Measurements from ENCODE around the gene PCGF1. TPM values are rescaled to one million over a fixed set of nuclear protein-coding genes. Genes with fewer than 3 reads are reported as not detected.

Gene PCGF1
- 6.8 TPM for total RNA-seq

DNA sequence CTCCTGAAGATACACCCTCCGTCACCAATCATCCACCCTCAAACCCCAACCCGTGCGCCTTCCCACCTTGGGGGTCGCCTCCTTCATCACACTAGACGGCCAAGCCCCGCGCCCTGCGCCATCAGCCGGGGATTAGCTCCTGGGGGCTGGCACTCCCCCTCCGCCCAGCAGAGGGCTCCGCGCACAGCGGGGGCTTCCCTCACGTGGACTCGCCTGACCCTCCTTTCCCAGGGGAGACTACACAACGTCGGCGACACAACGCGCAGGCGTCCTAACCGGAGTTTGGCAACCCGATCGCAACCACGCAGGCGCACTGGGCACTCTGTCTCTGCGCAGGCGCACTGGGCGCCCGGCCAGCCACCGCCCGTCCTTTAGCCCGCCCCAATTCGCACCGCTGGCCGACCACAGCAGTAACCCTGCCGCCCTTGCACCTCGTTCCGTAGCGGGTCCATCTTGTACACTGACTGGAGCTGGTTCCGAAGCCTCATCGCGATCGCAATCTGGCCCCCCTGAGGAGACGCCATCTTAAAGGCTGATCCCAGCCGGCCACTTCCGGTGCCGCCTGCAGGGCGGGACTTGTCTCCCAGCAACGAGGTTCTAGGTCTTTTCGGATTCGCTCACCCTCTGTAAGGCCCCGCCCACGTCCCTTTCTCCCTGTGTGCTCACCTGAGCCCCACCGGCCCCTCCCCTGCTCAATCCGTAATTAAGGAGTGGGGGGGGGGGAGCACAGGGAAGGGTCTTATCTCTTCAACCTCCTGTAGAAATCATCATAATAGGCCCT is at the start of gene PCGF1:
Gene PCGF1, minus strand, starts transcription at position 551 of the 781 bp plus-strand sequence. Its CDS starts 27 bp downstream, at position 524.
- H3K36me3 ChIP-seq (ENCODE audit: control insufficient read depth in 3 of 3, insufficient read depth in 3 of 3, low read length in 3 of 3), result peaks cover 16 to 19% (median 18%) of the 10 kb centered on the region in 3 donors
- peak within 1 kb of the TSS; percentile 88 to 99 (median 98) for H3K9ac ChIP-seq (ENCODE audit: low read depth in 1 of 3, low read length in 3 of 3)
- H3K9me3 ChIP-seq (ENCODE audit: control insufficient read depth in 3 of 3, low read length in 3 of 3), result no peaks in the 10 kb centered on the region
- peak within 1 kb of the TSS; percentile 98 for H3K27ac ChIP-seq (ENCODE audit: low read depth, low read length)
- H3K4me3 ChIP-seq (ENCODE audit: low read length in 3 of 3), result peak within 1 kb of the TSS; percentile 97 to 100 (median 99)
- H3K4me1 ChIP-seq (ENCODE audit: control insufficient read depth in 3 of 3, insufficient read depth in 3 of 3, low read length in 3 of 3), result peaks cover 24 to 30% (median 26%) of the 10 kb centered on the region in 3 donors
- H3K27me3 ChIP-seq (ENCODE audit: control insufficient read depth in 3 of 3, insufficient read depth in 3 of 3, low read length in 3 of 3), result peaks cover 34 to 54% (median 36%) of the 10 kb centered on the region in 3 donors

GRCh38 chr2:74556831-74557370 is 49.4 kb upstream of the PCGF1 start:
- no peaks in the 10 kb centered on the region for H3K9me3 ChIP-seq (ENCODE audit: control insufficient read depth in 3 of 3, low read length in 3 of 3)
- H3K27me3 ChIP-seq (ENCODE audit: control insufficient read depth in 3 of 3, insufficient read depth in 3 of 3, low read length in 3 of 3), result peaks cover 9 to 44% (median 38%) of the 10 kb centered on the region in 3 donors
- no peak overlapping the region for H3K9ac ChIP-seq (ENCODE audit: low read depth in 1 of 3, low read length in 3 of 3)
- H3K4me3 ChIP-seq (ENCODE audit: low read length in 3 of 3), result no peak overlapping the region
- no peak overlapping the region for H3K27ac ChIP-seq (ENCODE audit: low read depth, low read length)
- H3K4me1 ChIP-seq (ENCODE audit: control insufficient read depth in 3 of 3, insufficient read depth in 3 of 3, low read length in 3 of 3), result peaks cover 3 to 18% (median 6%) of the 10 kb centered on the region in 3 donors
- peaks cover 0 to 3% (median 0%) of the 10 kb centered on the region in 3 donors for H3K36me3 ChIP-seq (ENCODE audit: control insufficient read depth in 3 of 3, insufficient read depth in 3 of 3, low read length in 3 of 3)

GRCh38 chr2:74556159-74556558 is 48.7 kb upstream of the PCGF1 start:
- Histone ChIP-seq H3K4me1 (ENCODE audit: control insufficient read depth in 3 of 3, insufficient read depth in 3 of 3, low read length in 3 of 3) (peaks cover 3 to 18% (median 6%) of the 10 kb centered on the region in 3 donors), H3K4me3 (ENCODE audit: low read length in 3 of 3) (peak overlapping the region in 1 of 3 donors; percentile 75), H3K9me3 (ENCODE audit: control insufficient read depth in 3 of 3, low read length in 3 of 3) (no peaks in the 10 kb centered on the region), H3K9ac (ENCODE audit: low read depth in 1 of 3, low read length in 3 of 3) (no peak overlapping the region), H3K27ac (ENCODE audit: low read depth, low read length) (no peak overlapping the region), H3K36me3 (ENCODE audit: control insufficient read depth in 3 of 3, insufficient read depth in 3 of 3, low read length in 3 of 3) (peaks cover 0 to 3% (median 0%) of the 10 kb centered on the region in 3 donors), H3K27me3 (ENCODE audit: control insufficient read depth in 3 of 3, insufficient read depth in 3 of 3, low read length in 3 of 3) (peaks cover 8 to 49% (median 40%) of the 10 kb centered on the region in 3 donors)

- H3K27ac ChIP-seq (ENCODE audit: low read depth, low read length), result no peak overlapping the region
Observed at GRCh38 chr2:74555610-74556103, 48.2 kb upstream of the PCGF1 start.

DNA sequence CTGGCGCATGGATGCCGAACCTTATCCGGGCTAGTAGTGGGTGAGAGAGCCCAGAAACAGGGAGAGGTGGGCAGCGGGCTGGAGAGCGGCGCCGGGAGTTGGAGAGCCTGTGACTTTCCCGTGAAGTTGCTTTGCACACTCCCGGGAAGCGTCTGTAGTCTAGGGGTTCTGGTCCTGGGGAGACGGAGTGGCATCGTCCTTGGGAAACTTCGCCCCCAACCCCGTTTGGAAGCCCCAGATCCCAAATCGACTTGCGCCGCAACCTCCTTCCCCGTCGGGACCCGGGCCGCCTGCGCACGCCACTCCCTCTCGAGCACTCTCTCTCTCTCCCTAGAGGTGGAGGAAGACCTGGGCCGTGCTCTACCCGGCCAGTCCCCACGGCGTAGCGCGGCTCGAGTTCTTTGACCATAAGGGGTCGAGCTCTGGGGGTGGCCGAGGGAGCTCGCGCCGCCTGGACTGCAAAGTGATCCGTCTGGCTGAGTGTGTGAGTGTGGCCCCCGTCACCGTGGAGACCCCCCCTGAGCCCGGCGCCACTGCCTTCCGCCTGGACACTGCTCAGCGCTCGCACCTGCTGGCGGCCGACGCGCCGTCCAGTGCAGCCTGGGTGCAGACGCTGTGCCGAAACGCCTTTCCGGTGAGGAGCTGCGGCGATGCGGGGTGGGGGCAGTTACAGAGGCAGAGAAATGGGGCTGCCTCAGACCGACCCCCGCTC is 47.5 kb upstream of the PCGF1 start:
- peaks cover 3 to 20% (median 6%) of the 10 kb centered on the region in 3 donors for H3K4me1 ChIP-seq (ENCODE audit: control insufficient read depth in 3 of 3, insufficient read depth in 3 of 3, low read length in 3 of 3)
- H3K27me3 ChIP-seq (ENCODE audit: control insufficient read depth in 3 of 3, insufficient read depth in 3 of 3, low read length in 3 of 3), result peaks cover 10 to 50% (median 44%) of the 10 kb centered on the region in 3 donors
- H3K9me3 ChIP-seq (ENCODE audit: control insufficient read depth in 3 of 3, low read length in 3 of 3), result no peaks in the 10 kb centered on the region
- H3K27ac ChIP-seq (ENCODE audit: low read depth, low read length), result peak overlapping the region; percentile 71
- H3K9ac ChIP-seq (ENCODE audit: low read depth in 1 of 3, low read length in 3 of 3), result peak overlapping the region; percentile 65 to 69 (median 68)
- peak overlapping the region; percentile 75 to 84 (median 78) for H3K4me3 ChIP-seq (ENCODE audit: low read length in 3 of 3)
- peaks cover 0 to 3% (median 0%) of the 10 kb centered on the region in 3 donors for H3K36me3 ChIP-seq (ENCODE audit: control insufficient read depth in 3 of 3, insufficient read depth in 3 of 3, low read length in 3 of 3)

More at GRCh38 chr2:74555610-74556103, 48.2 kb upstream of the PCGF1 start:
- Histone ChIP-seq H3K9me3 (ENCODE audit: control insufficient read depth in 3 of 3, low read length in 3 of 3) (no peaks in the 10 kb centered on the region), H3K27me3 (ENCODE audit: control insufficient read depth in 3 of 3, insufficient read depth in 3 of 3, low read length in 3 of 3) (peaks cover 8 to 50% (median 40%) of the 10 kb centered on the region in 3 donors), H3K9ac (ENCODE audit: low read depth in 1 of 3, low read length in 3 of 3) (peak overlapping the region in 1 of 3 donors; percentile 69), H3K4me1 (ENCODE audit: control insufficient read depth in 3 of 3, insufficient read depth in 3 of 3, low read length in 3 of 3) (peaks cover 3 to 18% (median 6%) of the 10 kb centered on the region in 3 donors), H3K4me3 (ENCODE audit: low read length in 3 of 3) (peak overlapping the region; percentile 75 to 84 (median 78)), H3K36me3 (ENCODE audit: control insufficient read depth in 3 of 3, insufficient read depth in 3 of 3, low read length in 3 of 3) (peaks cover 0 to 3% (median 0%) of the 10 kb centered on the region in 3 donors)

GRCh38 chr2:74553892-74554819 is 46.7 kb upstream of the PCGF1 start, which contains the start of the genes DOK1 and LOXL3:
Gene DOK1, plus strand, starts transcription at chr2:74554720. Its CDS starts 35 bp downstream, at chr2:74554755.
Gene LOXL3, minus strand, starts transcription at chr2:74553942. Its CDS starts 1,308 bp downstream, at chr2:74552634.
- H3K4me3 ChIP-seq (ENCODE audit: low read length in 3 of 3), result peak within 1 kb of the TSS; percentile 75 to 84 (median 78)
- peak within 1 kb of the TSS; percentile 65 to 69 (median 68) for H3K9ac ChIP-seq (ENCODE audit: low read depth in 1 of 3, low read length in 3 of 3)
- H3K4me1 ChIP-seq (ENCODE audit: control insufficient read depth in 3 of 3, insufficient read depth in 3 of 3, low read length in 3 of 3), result peaks cover 11 to 28% (median 13%) of the 10 kb centered on the region in 3 donors
- H3K9me3 ChIP-seq (ENCODE audit: control insufficient read depth in 3 of 3, low read length in 3 of 3), result no peaks in the 10 kb centered on the region
- H3K36me3 ChIP-seq (ENCODE audit: control insufficient read depth in 3 of 3, insufficient read depth in 3 of 3, low read length in 3 of 3), result peaks cover 0 to 3% (median 0%) of the 10 kb centered on the region in 3 donors
- peak within 1 kb of the TSS; percentile 71 for H3K27ac ChIP-seq (ENCODE audit: low read depth, low read length)
- H3K27me3 ChIP-seq (ENCODE audit: control insufficient read depth in 3 of 3, insufficient read depth in 3 of 3, low read length in 3 of 3), result peaks cover 15 to 58% (median 50%) of the 10 kb centered on the region in 3 donors

DNA sequence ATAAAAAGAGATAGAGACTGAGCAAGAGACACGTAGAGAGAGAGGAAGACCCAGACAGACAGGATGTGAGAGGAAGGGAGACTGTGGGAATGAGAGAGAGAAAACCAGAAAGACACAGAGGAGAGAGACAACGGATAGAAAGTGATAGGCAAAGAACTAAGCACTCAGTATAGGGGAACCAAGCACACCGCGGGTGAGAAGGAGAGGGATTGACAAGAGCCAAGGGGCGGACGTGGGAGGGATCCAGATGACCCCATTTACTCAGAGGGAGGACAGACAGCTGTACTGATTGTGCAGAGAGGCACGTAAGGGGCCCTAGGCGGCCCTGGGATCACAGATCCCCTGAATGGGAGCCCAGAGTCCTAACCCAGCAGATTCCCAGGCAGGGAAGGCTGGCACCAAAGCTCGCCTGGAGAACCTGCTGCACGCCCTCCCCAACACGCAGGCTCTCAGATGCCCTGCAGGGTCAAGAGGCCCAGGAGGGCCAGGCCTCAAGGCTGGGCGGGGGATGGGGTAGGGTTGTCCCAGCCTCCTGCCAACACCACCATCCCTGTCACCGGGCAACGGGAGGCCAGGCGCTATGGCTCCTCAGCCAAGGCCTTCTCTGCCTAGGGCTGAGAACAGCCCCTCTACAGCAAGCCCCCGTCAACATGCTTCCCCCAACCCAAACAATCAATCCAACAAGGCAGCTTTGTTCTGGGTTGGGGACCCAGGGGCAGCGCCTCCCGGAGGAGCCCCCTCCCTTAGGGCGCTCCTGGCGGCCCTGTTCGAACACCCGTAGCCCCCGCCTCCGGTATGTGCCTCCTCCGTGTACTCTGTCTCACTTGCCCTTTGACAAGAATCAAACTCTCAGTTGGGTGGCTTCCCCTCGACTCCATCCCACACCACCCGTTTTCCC is 45.7 kb upstream of the PCGF1 start:
- Histone ChIP-seq H3K4me1 (ENCODE audit: control insufficient read depth in 3 of 3, insufficient read depth in 3 of 3, low read length in 3 of 3) (peaks cover 16 to 36% (median 21%) of the 10 kb centered on the region in 3 donors), H3K36me3 (ENCODE audit: control insufficient read depth in 3 of 3, insufficient read depth in 3 of 3, low read length in 3 of 3) (peaks cover 0 to 3% (median 0%) of the 10 kb centered on the region in 3 donors), H3K4me3 (ENCODE audit: low read length in 3 of 3) (peak overlapping the region; percentile 60 to 75 (median 70)), H3K9ac (ENCODE audit: low read depth in 1 of 3, low read length in 3 of 3) (peak overlapping the region; percentile 51 to 59 (median 57)), H3K27me3 (ENCODE audit: control insufficient read depth in 3 of 3, insufficient read depth in 3 of 3, low read length in 3 of 3) (peaks cover 15 to 64% (median 50%) of the 10 kb centered on the region in 3 donors), H3K9me3 (ENCODE audit: control insufficient read depth in 3 of 3, low read length in 3 of 3) (no peaks in the 10 kb centered on the region), H3K27ac (ENCODE audit: low read depth, low read length) (peak overlapping the region; percentile 71)

Data from skeletal muscle tissue (tissue), 4 donors.